Activated CD4-positive, alpha-beta T cell treated with anti-CD3 and anti-CD28 coated beads, Interleukin-2, amount 50 U/mL, for 48 hours (primary cell): ENCODE data around the gene DMXL2.
"Not testable (repeated sequence)": the region's sequence is repeated elsewhere in the genome, so short reads cannot be mapped to it uniquely, and the experiment has no call there.

Experiments
- DNase-seq, 2 experiments: peaks; one replicate each; pipeline ENCODE4 v3.0.0-alpha.2; 2020

Gene DMXL2

DNA sequence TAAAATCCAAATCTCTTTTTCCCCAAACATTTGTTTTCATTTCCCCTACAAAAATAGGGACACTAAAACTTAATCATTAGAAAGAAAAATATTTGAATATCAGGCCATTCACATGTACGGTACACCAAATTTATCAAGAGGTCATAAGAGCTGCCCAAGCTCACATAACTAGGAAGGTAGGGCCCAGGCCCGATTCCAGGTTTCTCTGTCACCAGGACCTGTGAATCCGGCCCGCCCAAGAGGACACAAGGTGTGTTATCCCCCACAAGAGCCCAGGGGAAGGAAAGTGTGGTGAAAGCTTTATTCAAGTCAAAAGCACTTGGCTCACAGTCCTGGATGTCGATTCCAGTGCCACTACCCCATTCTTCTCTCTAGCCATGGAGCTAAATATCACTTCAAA is 130.6 kb downstream of the DMXL2 start:
- DNase-seq: no peak

GRCh38 chr15:51484781-51485180 is 137.8 kb downstream of the DMXL2 start:
- no peak for DNase-seq

DNA sequence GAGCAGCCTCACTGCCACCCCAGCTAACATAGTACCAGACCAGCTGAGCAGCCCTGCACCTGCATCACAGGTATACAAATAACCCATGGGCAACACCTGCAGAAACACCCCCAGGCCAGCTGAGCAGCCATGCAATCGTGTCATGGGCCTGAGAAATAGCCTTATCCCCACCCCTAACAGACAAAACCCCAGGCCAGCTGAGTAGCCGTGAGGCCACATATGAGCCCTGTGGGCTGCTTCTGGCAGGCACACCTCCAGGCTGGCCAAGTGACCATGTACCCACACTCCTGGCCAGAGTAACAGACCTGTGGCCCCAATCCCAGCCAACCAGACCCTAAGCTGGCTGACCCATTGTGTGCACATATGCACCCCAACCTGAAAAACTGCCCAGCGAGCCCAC is 138.6 kb downstream of the DMXL2 start:
- no peak for DNase-seq

DNA sequence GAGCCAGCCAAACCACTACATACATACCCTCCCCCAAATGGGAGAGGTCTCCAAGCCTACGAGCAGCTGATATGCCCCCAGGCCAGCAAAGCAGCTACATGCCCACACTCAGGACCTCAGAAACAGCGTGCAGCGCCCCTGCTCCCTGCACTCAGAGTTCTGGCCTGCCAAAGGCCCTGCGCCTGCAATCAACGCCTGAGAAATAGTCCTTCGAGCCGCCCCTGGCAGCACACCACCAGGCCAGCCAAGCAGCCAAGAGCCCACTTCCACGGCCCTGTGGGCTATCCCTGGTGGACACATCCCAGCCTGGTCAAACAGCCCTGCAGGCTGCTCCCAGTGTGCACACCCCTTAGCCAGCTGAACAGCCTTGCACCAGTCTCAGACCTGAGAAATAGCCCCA is 139.1 kb downstream of the DMXL2 start:
- DNase-seq: no peak

- no peak for DNase-seq
Measured at GRCh38 chr15:51475736-51476135, 146.8 kb downstream of the DMXL2 start.

GRCh38 chr15:51470512-51470911 is 152.1 kb downstream of the DMXL2 start:
- DNase-seq: no peak

DNA sequence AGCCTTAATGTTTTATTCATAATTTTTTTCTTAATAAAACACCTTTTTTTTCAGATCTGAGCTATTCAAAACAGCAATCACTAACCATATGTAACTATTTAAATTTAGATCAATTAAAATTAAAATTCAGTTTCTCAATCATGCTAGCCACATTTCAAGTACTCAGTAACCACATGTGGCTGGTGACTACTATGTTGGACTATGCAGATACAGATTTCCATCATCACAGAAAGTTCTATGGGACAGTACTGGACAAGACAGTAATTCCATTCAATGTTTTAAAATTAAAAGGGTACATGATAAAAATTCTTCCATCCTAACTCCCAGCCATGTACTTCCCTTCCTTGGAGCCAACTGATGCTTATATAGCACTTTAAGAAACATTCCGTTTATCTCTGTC is 161.8 kb downstream of the DMXL2 start:
- no peak for DNase-seq

DNA sequence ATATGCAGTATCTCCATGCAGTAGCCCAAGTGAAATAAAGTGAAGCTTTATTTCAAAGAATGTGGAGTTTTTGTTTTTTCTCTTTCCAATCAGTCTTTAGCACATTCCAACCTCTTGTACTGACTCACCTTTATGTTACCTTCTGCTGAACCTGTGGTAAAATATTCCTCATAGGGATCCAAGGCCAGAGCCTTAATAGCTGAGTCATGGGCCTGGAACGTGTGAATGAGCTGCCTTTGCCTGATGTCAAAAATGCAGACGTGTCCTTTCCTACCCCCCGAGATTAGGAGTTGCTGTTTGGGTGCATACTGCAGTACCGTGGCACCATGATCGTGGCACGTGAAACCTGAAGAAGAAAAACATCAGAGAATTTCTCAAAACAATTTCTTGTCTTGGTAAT is 172.6 kb downstream of the DMXL2 start:
- DNase-seq: no peak

DNA sequence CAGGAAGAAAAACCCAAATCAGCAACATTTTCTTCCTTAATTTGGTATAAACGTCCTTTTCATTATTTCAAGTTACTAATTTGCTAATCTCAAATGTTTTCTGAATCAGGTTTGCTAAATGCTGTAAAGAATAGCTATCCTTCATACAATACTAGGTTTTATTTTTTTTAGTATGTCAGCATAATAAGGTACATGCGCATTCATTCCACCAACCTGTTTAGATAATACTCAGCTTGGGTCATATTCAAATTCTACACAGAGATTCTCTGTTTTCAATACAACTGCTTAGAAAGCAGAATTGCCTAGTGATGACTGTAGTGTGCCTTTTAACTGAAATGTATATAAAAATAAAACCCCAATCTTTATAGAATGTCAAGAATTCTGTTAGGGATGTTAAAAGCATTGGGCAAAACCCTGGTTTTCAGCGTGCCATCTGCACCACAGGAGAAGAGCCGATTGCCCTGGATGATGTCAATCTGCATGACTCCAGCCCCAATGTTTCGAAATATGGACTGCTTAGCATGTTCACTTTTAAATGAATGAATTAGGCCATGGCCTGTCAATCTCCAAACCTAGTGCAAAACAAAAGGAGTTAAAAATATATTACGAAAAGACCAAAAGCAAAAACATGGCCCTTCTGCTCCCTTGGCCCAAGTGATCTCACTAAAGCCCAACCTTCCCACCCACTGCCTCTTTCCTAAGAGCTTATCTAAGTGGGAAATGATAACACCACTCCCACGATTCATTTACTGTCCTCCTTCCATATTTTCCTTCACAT is 173.8 kb downstream of the DMXL2 start:
- no peak for DNase-seq

GRCh38 chr15:51447855-51448621 is 174.5 kb downstream of the DMXL2 start:
- DNase-seq: no peak

DNA sequence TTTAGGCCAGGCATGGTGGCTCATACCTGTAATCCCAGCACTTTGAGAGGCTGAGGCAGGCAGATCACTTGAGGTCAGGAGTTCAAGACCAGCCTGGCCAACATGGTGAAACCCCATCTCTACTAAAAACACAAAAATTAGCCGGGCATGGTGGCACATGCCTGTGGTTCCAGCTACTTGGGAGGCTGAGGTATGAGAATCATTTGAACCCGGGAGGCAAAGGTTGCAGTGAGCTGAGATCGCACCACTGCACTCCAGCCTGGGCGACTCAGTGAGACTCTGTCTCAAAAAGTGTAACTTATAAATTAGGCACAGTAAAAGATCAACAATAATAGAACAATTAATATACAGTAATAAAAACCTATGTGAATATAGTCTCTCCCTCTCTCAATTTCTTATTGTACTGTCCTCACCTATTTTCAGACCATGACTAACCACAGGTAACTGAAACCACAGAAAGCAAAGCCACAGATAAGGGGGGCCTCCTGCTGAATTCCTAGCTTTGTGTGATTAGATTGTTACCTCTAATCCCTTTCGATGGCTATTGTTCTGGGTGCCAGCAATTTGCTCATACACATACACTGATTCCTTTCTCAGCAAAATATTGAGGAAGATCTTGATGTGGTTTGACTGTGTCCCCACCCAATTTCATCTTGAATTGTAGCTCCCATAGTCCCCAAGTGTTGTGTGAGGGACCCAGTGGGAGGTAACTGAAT is 176.4 kb downstream of the DMXL2 start:
- not testable (repeated sequence) for DNase-seq

GRCh38 chr15:51444807-51445206 is 177.8 kb downstream of the DMXL2 start:
- no peak for DNase-seq

- no peak for DNase-seq
Measured at GRCh38 chr15:51444112-51444511, 178.5 kb downstream of the DMXL2 start.

DNA sequence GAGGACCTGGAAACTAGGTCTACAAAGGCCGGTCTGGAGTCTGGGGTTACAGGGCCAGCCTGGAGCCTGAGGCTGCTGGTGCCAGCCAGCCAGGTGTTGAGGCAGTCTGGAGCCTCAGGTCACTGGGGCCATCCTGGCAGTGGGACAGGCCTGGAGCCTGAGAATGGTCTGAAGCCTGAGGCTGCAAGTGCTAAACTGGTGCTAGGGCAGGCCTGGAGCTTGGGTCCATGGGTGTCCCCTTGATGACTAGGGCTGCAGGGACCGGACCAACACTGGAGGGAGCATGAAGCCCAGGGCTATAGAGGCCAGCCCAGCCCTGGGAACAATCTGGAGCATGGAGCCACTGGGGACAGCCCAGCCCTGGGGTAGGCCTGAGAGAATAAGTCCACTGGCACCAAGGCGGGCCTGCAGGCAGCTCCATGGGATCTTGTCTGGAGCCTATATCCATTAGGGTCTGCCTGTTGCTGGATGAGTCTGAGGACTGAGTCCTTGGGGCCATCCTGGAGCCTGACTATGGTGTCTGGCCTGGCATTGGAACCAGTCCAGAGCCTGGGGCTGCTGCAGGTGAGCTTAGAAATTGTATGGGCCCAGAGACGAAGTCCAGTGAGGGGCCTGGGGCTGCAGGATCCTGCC is 179.2 kb downstream of the DMXL2 start:
- no peak for DNase-seq

GRCh38 chr15:51438526-51438925 is 184.0 kb downstream of the DMXL2 start:
- DNase-seq: no peak

DNA sequence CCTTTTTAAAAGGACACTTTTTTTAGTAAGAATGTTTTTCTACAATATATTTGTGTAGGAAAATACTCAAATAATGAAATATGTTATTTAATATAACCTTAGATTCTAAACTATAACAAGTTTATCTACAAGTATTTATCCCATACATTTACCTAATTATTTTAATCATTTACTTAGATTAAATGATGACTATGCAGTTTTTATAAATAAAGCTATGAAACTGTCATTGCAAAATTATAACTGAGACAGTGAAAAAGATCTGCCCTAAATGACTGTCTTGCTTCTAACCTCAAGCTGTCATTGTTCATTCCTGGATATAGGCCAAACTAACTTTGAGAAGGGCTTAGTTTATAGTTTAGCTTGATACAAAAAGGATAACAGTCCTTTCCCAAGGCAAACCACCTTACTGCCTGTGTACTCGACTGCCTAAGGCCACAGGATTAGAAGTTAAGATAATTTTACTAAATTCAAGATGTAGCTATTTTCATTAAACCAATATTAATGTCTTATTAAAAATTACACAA is 197.0 kb downstream of the DMXL2 start:
- no peak for DNase-seq

- no peak for DNase-seq
Measured at GRCh38 chr15:51424780-51425179, 197.8 kb downstream of the DMXL2 start.

- not testable (repeated sequence) for DNase-seq
Measured at GRCh38 chr15:51423040-51423439, 199.5 kb downstream of the DMXL2 start.

GRCh38 chr15:51416129-51416528 is 206.4 kb downstream of the DMXL2 start:
- DNase-seq: no peak

DNA sequence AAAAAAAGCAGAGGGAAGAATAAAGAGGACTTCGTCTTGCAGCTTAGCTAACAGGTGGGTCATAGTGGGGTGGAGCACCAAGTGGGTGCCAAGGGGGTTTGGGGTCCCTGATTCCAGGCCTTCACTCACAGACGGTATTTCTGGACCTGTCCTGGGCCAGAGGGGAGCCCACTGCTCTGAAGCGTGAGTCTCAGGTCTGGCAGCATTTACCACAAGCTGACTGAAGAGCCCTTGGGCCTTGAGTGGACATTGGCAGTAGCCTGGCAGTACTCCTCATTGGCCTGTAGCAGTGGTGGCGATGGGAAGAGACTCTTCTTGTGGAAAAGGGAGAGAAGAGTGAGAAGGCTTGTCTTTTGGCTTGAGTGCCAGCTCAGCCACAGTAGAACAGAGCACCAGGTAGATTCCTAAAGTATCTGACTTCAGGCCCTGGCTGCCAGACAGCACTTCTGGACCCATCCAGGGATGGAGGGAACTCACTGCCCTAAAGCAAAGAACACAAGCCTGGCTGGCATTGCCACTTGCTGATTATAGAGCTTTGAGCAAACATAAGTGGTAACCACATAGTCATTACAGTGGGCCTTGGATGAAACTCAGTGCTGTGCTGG is 208.2 kb downstream of the DMXL2 start:
- DNase-seq: no peak

DNA sequence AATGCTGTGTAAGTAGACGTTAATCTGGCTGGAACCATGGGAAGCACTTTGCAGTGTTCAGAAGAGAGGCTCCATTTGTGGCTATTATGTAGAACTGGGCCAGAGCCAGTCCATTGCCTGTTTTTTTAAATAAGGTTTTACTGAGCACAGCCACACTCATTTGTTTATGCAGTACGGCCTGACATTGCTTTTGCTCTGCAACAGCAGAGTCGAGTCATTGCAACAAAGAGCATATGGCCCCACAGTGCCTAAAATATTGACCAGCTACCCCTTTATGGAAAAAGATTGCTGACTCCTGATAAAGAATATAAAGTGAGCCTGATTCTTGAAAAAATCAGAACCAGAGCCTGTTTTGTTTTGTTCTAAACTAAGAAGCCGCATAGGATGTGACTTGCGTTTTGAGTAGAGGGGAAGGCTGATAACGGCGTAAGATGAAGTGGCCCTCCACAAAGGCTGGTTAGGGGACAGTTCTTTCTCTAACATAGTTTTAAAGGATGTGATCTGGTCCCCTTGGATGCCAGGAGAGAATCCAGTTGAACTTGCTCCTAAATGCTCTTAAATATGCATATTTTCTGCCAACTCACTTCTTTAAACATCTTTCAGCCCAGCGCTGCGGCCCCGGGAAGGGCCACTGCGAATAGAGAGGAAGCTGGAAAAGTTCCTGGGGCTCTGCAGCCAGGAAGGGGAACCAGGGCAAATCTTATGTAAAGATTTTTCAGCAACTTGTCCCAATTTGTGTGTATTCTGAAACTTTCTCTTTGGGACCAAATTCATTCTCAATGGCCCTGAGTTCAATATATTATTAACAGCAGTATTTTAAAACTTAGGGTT is 216.7 kb downstream of the DMXL2 start:
- no peak for DNase-seq
